Amniotic epithelial cell (primary cell): ENCODE results near the gene CCL2.

Experiments
- DNase-seq: peaks from one replicate; pipeline ENCODE4 v3.0.0-alpha.2; 2010; ENCODE audit warnings: low read depth

The CCL2 gene

GRCh38 chr17:34265711-34266110 is 10.6 kb downstream of the CCL2 start:
- no peak for DNase-seq

- DNase-seq, result no peak
Measured at GRCh38 chr17:34269969-34270368, 14.9 kb downstream of the CCL2 start, which contains the start of gene CCL7. CCL7 (plus strand) TSS chr17:34270221; CDS start chr17:34270291, 70 bp downstream.

GRCh38 chr17:34275881-34276280 is 20.8 kb downstream of the CCL2 start:
- no peak for DNase-seq

- no peak for DNase-seq
Measured at GRCh38 chr17:34276826-34277225, 21.7 kb downstream of the CCL2 start.

- no peak for DNase-seq
Measured at GRCh38 chr17:34283571-34283970, 28.5 kb downstream of the CCL2 start.

- DNase-seq, result no peak
Measured at GRCh38 chr17:34285286-34285792, 30.3 kb downstream of the CCL2 start, which contains the start of gene CCL11. CCL11 (plus strand) TSS chr17:34285742; CDS start chr17:34285809, 67 bp downstream.

GRCh38 chr17:34287875-34288274 is 32.8 kb downstream of the CCL2 start:
- no peak for DNase-seq

- no peak for DNase-seq
Measured at GRCh38 chr17:34290586-34290985, 35.5 kb downstream of the CCL2 start.

GRCh38 chr17:34291721-34292348 is 36.8 kb downstream of the CCL2 start:
- no peak for DNase-seq

- DNase-seq, result no peak
Measured at GRCh38 chr17:34299027-34299426, 43.9 kb downstream of the CCL2 start.

- no peak for DNase-seq
Measured at GRCh38 chr17:34299956-34300577, 45.0 kb downstream of the CCL2 start.

- DNase-seq, result no peak
Measured at GRCh38 chr17:34300652-34301370, 45.7 kb downstream of the CCL2 start.

- DNase-seq, result no peak
Measured at GRCh38 chr17:34301986-34302385, 46.9 kb downstream of the CCL2 start.

GRCh38 chr17:34302636-34303035 is 47.6 kb downstream of the CCL2 start:
- DNase-seq, result no peak

GRCh38 chr17:34303606-34304005 is 48.5 kb downstream of the CCL2 start:
- DNase-seq, result no peak

GRCh38 chr17:34305061-34305460 is 50.0 kb downstream of the CCL2 start:
- no peak for DNase-seq

- no peak for DNase-seq
Measured at GRCh38 chr17:34305606-34306005, 50.5 kb downstream of the CCL2 start.

GRCh38 chr17:34306466-34306865 is 51.4 kb downstream of the CCL2 start:
- DNase-seq, result no peak
